Activated T-cell treated with anti-CD3 and anti-CD28 coated beads, Interleukin-2, amount 50 U/mL, for 72 hours (primary cell): ENCODE data around the gene SERPINI1. TPM values are rescaled to one million over a fixed set of nuclear protein-coding genes. Genes with fewer than 3 reads are reported as not detected.

Source experiments
- ATAC-seq, 2 donors: fragments of 150-1000 bp; cut with Tn5 transposase; replicated peaks in 1 of 2; 2 replicates each; pipeline ENCODE4 v1.10.0; 2021; ENCODE audit warnings: moderate library complexity in 2 of 2, mild to moderate bottlenecking in 1 of 2
- DNase-seq, 2 donors: peaks; one replicate each; pipeline ENCODE4 v3.0.0; 2021 to 2022; ENCODE audit warnings: mixed read lengths in 1 of 2
- H3K27ac Mint-ChIP-seq: one replicate; pipeline ENCODE4 v1.8.0; 2022; ENCODE audit warnings: mild to moderate bottlenecking, moderate library complexity, mixed read lengths
- H3K27me3 Mint-ChIP-seq: one replicate; pipeline ENCODE4 v1.8.0; 2022; ENCODE audit warnings: low read depth, mixed read lengths
- H3K36me3 Mint-ChIP-seq, 2 donors: one replicate each; pipeline ENCODE4 v1.8.0; 2022; ENCODE audit warnings: mixed read lengths in 2 of 2, mild to moderate bottlenecking in 1 of 2; ENCODE audit not compliant: insufficient read depth in 2 of 2
- H3K4me1 Mint-ChIP-seq: one replicate; pipeline ENCODE4 v1.8.0; 2022; ENCODE audit warnings: low read depth, mixed read lengths
- H3K4me3 Mint-ChIP-seq, 2 donors: one replicate each; pipeline ENCODE4 v1.8.0; 2022; ENCODE audit warnings: mild to moderate bottlenecking in 2 of 2, mixed read lengths in 2 of 2, moderate library complexity in 2 of 2
- H3K9me3 Mint-ChIP-seq, 2 donors: one replicate each; pipeline ENCODE4 v1.8.0; 2022; ENCODE audit warnings: mixed read lengths in 2 of 2
- total RNA-seq, 2 donors: library from RNA; stranded (reverse); gene quantifications; one replicate each; pipeline ENCODE4 v1.2.3, GENCODE V29; 2022

The SERPINI1 gene
- total RNA-seq, 2 donors from 2014 or later: 3.7 to 3.9 TPM

DNA sequence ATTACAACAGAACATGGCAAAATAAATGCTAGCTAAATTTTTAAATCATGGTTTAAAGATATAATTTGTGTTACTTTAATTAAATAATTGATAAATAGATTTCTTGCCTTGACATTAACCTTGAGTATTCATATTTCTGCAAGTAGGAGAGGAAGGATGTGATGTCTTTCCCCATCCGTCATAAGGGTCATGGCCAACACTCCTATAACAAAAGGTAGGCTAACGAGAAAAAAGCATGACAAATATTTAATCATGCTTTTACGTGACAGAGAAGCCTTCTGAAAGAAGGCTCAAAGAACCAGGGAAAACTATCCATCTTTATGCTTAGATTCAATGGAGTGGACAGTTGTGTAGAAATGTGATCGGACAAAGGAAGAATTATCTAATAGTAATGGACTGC, 135.2 kb downstream of the SERPINI1 start:
- H3K27ac Mint-ChIP-seq: no peak overlapping the region
- no peaks in the 10 kb centered on the region for H3K4me1 Mint-ChIP-seq
- H3K36me3 Mint-ChIP-seq: no peaks in the 10 kb centered on the region
- no peaks in the 10 kb centered on the region for H3K9me3 Mint-ChIP-seq
- ATAC-seq (no peak), DNase-seq (no peak)
- no peak overlapping the region for H3K4me3 Mint-ChIP-seq
- no peaks in the 10 kb centered on the region for H3K27me3 Mint-ChIP-seq

DNA sequence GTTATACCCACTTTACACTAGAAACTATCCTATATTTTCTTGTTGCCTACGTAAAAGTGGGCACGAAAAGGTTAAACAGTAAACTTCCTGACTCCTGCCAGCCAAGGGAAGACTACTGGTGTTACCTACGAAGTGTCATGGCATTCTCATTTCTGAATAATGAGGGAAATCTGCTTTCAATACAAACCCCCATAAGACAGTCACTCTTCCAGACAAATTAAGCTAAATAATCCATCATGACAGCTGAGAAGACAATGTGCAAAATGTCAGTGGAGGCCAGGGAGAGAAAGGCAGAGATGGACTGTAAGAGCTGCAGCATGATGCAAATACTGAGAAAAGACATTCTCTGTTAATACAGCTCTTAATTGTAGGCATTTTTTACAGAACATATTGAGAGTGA, 136.5 kb downstream of the SERPINI1 start:
- Mint-ChIP-seq H3K27me3 (no peaks in the 10 kb centered on the region), H3K4me3 (no peak overlapping the region), H3K4me1 (no peaks in the 10 kb centered on the region), H3K27ac (no peak overlapping the region), H3K9me3 (no peaks in the 10 kb centered on the region), H3K36me3 (no peaks in the 10 kb centered on the region)
- DNase-seq (no peak), ATAC-seq (no peak)

DNA sequence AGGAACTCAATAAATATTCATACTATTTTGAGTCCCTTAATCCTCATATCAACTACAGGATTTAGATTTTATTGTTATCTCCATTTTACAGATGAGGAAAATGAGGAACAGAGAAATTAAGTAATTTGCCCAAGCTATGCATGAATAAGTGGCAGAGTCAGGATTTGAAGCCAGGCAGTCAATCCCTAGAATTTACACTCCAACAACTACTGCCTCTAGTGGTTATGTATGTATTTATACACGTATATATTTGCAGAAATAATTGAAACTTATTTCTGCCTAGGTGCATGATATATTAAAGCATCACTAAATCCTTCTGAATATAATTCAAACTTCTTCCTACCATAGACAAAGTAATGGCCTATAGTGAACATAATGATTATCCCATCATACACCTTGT, 137.4 kb downstream of the SERPINI1 start:
- Mint-ChIP-seq H3K36me3 (no peaks in the 10 kb centered on the region), H3K27me3 (no peaks in the 10 kb centered on the region), H3K9me3 (no peaks in the 10 kb centered on the region)

GRCh38 chr3:167874671-167875372, 139.3 kb downstream of the SERPINI1 start:
- H3K27me3 Mint-ChIP-seq: no peaks in the 10 kb centered on the region
- no peak overlapping the region for H3K4me3 Mint-ChIP-seq
- H3K36me3 Mint-ChIP-seq: no peaks in the 10 kb centered on the region
- H3K27ac Mint-ChIP-seq: no peak overlapping the region
- no peaks in the 10 kb centered on the region for H3K9me3 Mint-ChIP-seq
- no peaks in the 10 kb centered on the region for H3K4me1 Mint-ChIP-seq
- DNase-seq (no peak), ATAC-seq (no peak)

More for the DNA sequence above, 137.4 kb downstream of the SERPINI1 start:
- Mint-ChIP-seq H3K4me1 (no peaks in the 10 kb centered on the region), H3K4me3 (no peak overlapping the region), H3K27ac (no peak overlapping the region)
- ATAC-seq: no peak
- DNase-seq: no peak

Other genes with a start within 250 kb of the SERPINI1 start
- gene WDR49, start 81.8 kb upstream of the SERPINI1 start, total RNA-seq: under 1 TPM; 0.14 to 0.31 TPM
- gene PDCD10, start 829 bp upstream of the SERPINI1 start, total RNA-seq: 10 to 100 TPM; 46.8 to 63.3 TPM